ENCODE measurements around the gene NSD1. TPM values are rescaled to one million over a fixed set of nuclear protein-coding genes. Genes with fewer than 3 reads are reported as not detected.
A peak's percentile ranks its signal among the peaks of the same experiment; 100 is the strongest.

NSD1 gene
- total and polyA plus RNA-seq, 2 donors (not counting 1 experiment from before 2014, with no cell fraction given): 19.3 to 52.8 TPM

GRCh38 chr5:177128551-177128981 is 5.0 kb upstream of the NSD1 start:
- H3K79me2 ChIP-seq (ENCODE audit: control insufficient read depth, insufficient read depth, low read length): no peaks in the 10 kb centered on the region
- no peak overlapping the region for H3K4me3 ChIP-seq (replicated peaks in 1 of 4; ENCODE audit: control extremely low read depth in 1 of 4, insufficient read depth in 1 of 4, low read depth in 3 of 4, low read length in 4 of 4)
- H4K20me1 ChIP-seq (ENCODE audit: control insufficient read depth, extremely low read depth, insufficient read depth, low read length): no peaks in the 10 kb centered on the region
- no peak overlapping the region for H2AFZ ChIP-seq (ENCODE audit: low read length)
- H3K9ac ChIP-seq (ENCODE audit: insufficient read depth, low read length): no peak overlapping the region
- no peaks in the 10 kb centered on the region for H3K9me3 ChIP-seq (ENCODE audit: control insufficient read depth, insufficient read depth, low read depth, low read length)
- H3K4me2 ChIP-seq (ENCODE audit: extremely low read depth, insufficient read depth, low read length): no peak overlapping the region
- no peak overlapping the region for H3K27ac ChIP-seq (ENCODE audit: insufficient read depth, low read length)
- TF ChIP-seq CTCF (conservative IDR thresholded peaks at IDR 0.05 in 1 of 2, IDR thresholded peaks at IDR 0.05 in 1 of 2; ENCODE audit: low read depth in 1 of 2, low read length in 2 of 2): no peak
- TF ChIP-seq EZH2 (IDR thresholded peaks at IDR 0.05; ENCODE audit: low read length, missing control alignments): no peak
- no peaks in the 10 kb centered on the region for H3K4me1 ChIP-seq (ENCODE audit: control insufficient read depth, extremely low read depth, insufficient read depth, low read length)
- H3K27me3 ChIP-seq (ENCODE audit: control insufficient read depth, insufficient read depth, low read length): no peaks in the 10 kb centered on the region
- no peaks in the 10 kb centered on the region for H3K36me3 ChIP-seq (ENCODE audit: control insufficient read depth, insufficient read depth, low read length)
- DNase-seq (ENCODE audit: low read depth in 2 of 2): no peak

- TF ChIP-seq CTCF (conservative IDR thresholded peaks at IDR 0.05 in 1 of 2, IDR thresholded peaks at IDR 0.05 in 1 of 2; ENCODE audit: low read depth in 1 of 2, low read length in 2 of 2) (no peak), EZH2 (IDR thresholded peaks at IDR 0.05; ENCODE audit: low read length, missing control alignments) (no peak)
- Histone ChIP-seq H3K4me2 (ENCODE audit: extremely low read depth, insufficient read depth, low read length) (no peak overlapping the region), H4K20me1 (ENCODE audit: control insufficient read depth, extremely low read depth, insufficient read depth, low read length) (no peaks in the 10 kb centered on the region), H3K27me3 (ENCODE audit: control insufficient read depth, insufficient read depth, low read length) (no peaks in the 10 kb centered on the region), H3K9me3 (ENCODE audit: control insufficient read depth, insufficient read depth, low read depth, low read length) (no peaks in the 10 kb centered on the region), H3K36me3 (ENCODE audit: control insufficient read depth, insufficient read depth, low read length) (peaks cover 3% of the 10 kb centered on the region), H3K79me2 (ENCODE audit: control insufficient read depth, insufficient read depth, low read length) (peaks cover 7% of the 10 kb centered on the region), H3K27ac (ENCODE audit: insufficient read depth, low read length) (no peak overlapping the region), H2AFZ (ENCODE audit: low read length) (no peak overlapping the region), H3K9ac (ENCODE audit: insufficient read depth, low read length) (no peak overlapping the region), H3K4me3 (replicated peaks in 1 of 4; ENCODE audit: control extremely low read depth in 1 of 4, insufficient read depth in 1 of 4, low read depth in 3 of 4, low read length in 4 of 4) (no peak overlapping the region), H3K4me1 (ENCODE audit: control insufficient read depth, extremely low read depth, insufficient read depth, low read length) (peaks cover 5% of the 10 kb centered on the region)
- DNase-seq (ENCODE audit: low read depth in 2 of 2): peak in 1 of 2 donors; percentile 39
These were observed 3.2 kb upstream of the NSD1 start for GRCh38 chr5:177130211-177131018.

- Histone ChIP-seq H4K20me1 (ENCODE audit: control insufficient read depth, extremely low read depth, insufficient read depth, low read length) (no peaks in the 10 kb centered on the region), H3K4me2 (ENCODE audit: extremely low read depth, insufficient read depth, low read length) (no peak overlapping the region), H3K79me2 (ENCODE audit: control insufficient read depth, insufficient read depth, low read length) (peaks cover 12% of the 10 kb centered on the region), H2AFZ (ENCODE audit: low read length) (no peak overlapping the region), H3K4me1 (ENCODE audit: control insufficient read depth, extremely low read depth, insufficient read depth, low read length) (peaks cover 11% of the 10 kb centered on the region), H3K27me3 (ENCODE audit: control insufficient read depth, insufficient read depth, low read length) (no peaks in the 10 kb centered on the region), H3K36me3 (ENCODE audit: control insufficient read depth, insufficient read depth, low read length) (peaks cover 6% of the 10 kb centered on the region), H3K4me3 (replicated peaks in 1 of 4; ENCODE audit: control extremely low read depth in 1 of 4, insufficient read depth in 1 of 4, low read depth in 3 of 4, low read length in 4 of 4) (no peak overlapping the region), H3K27ac (ENCODE audit: insufficient read depth, low read length) (no peak overlapping the region), H3K9me3 (ENCODE audit: control insufficient read depth, insufficient read depth, low read depth, low read length) (no peaks in the 10 kb centered on the region), H3K9ac (ENCODE audit: insufficient read depth, low read length) (no peak overlapping the region)
- DNase-seq (ENCODE audit: low read depth in 2 of 2): no peak
- TF ChIP-seq CTCF (conservative IDR thresholded peaks at IDR 0.05 in 1 of 2, IDR thresholded peaks at IDR 0.05 in 1 of 2; ENCODE audit: low read depth in 1 of 2, low read length in 2 of 2) (no peak), EZH2 (IDR thresholded peaks at IDR 0.05; ENCODE audit: low read length, missing control alignments) (no peak)
These were observed 2.6 kb upstream of the NSD1 start for GRCh38 chr5:177131019-177131320.

Data from fibroblast of lung (primary cell).